Stimulated activated naive CD8-positive, alpha-beta T cell treated with anti-CD3 and anti-CD28 coated beads, Interleukin-15, Interleukin-2, amounts not matched to agents 100 ng/mL and 50 ng/mL, for 24 hours (primary cell): ENCODE results near the gene FUZ.

ENCODE experiments used
- H3K27ac Mint-ChIP-seq: one replicate; pipeline ENCODE4 v1.8.0; 2021; ENCODE audit warnings: mild to moderate bottlenecking, mixed read lengths
- H3K27me3 Mint-ChIP-seq: one replicate; pipeline ENCODE4 v1.8.0; 2021; ENCODE audit warnings: mixed read lengths
- H3K36me3 Mint-ChIP-seq: one replicate; pipeline ENCODE4 v1.8.0; 2021; ENCODE audit warnings: low read depth, mixed read lengths
- H3K4me1 Mint-ChIP-seq: one replicate; pipeline ENCODE4 v1.8.0; 2021; ENCODE audit warnings: low read depth, mixed read lengths
- H3K4me3 Mint-ChIP-seq: one replicate; pipeline ENCODE4 v1.8.0; 2021; ENCODE audit warnings: mild to moderate bottlenecking, mixed read lengths
- H3K9me3 Mint-ChIP-seq: one replicate; pipeline ENCODE4 v1.8.0; 2021; ENCODE audit warnings: mixed read lengths

The FUZ gene

DNA sequence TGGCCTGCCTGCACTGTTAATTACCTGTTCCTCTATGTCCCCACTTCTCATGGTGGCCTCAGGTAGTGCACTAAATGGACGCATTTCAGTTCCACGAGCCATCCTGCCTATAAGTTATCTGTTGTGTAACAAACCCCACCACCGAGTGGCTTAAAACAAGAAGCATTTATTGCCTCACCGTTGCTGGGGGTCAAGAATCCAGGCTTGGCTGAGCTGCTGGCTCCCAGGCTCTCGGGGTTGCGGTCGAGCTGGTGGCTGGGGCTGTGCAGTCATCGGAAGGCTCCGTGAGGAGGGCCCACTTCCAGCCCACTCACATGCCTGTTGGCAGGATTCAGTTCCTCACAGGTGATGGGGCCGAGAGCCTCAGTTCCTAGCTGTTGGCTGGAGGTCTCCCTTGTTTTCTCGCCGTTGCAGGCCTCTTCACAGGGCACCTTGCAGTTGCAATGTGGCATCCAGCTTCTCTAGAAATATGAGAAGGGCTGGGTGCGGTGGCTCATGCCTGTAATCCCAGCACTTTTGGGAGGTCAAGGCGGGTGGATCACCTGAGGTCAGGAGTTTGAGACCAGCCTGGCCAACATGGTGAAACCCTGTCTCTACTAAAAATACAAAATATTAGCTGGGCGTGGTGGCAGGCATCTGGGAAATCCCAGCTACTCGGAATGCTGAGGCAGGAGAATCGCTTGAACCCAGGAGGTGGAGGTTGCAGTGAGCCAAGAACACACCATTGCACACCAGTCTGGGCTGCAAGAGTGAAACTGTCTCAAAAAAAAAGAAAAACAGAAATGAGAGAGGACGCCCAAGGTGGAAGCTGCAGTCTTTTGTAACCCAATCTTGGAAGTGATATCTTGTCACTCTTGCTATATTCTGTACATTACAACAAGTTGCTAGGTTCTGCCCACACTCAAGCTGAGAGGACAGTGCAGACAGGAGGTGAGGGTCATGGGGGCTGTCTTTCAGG, 31.3 kb upstream of the FUZ start:
- H3K4me1 Mint-ChIP-seq, result peaks cover 20% of the 10 kb centered on the region
- no peaks in the 10 kb centered on the region for H3K9me3 Mint-ChIP-seq
- no peaks in the 10 kb centered on the region for H3K27me3 Mint-ChIP-seq
- H3K27ac Mint-ChIP-seq, result no peak overlapping the region
- no peaks in the 10 kb centered on the region for H3K36me3 Mint-ChIP-seq
- no peak overlapping the region for H3K4me3 Mint-ChIP-seq

DNA sequence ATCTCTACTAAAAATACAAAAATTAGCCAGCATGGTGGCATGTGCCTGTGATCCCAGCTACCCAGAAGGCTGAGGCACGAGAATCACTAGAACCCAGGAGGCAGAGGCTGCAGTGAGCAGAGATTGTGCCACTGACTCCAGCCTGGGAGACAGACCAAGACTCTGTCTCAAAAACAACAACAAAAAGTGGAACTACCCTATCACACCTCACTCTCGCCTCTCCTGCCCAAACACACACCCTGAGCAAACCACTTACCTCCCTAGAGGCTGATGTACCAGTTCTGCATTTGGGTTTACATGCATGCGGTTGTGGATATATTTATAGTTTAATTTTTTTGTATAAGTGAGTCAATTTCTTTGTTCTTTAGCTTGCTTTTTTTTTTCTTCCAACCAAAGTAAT, 30.2 kb upstream of the FUZ start:
- H3K4me1 Mint-ChIP-seq, result peaks cover 9% of the 10 kb centered on the region
- no peaks in the 10 kb centered on the region for H3K9me3 Mint-ChIP-seq
- no peak overlapping the region for H3K4me3 Mint-ChIP-seq
- H3K36me3 Mint-ChIP-seq, result peaks cover 10% of the 10 kb centered on the region
- H3K27ac Mint-ChIP-seq, result no peak overlapping the region
- no peaks in the 10 kb centered on the region for H3K27me3 Mint-ChIP-seq

GRCh38 chr19:49840736-49841249, 27.7 kb upstream of the FUZ start:
- Mint-ChIP-seq H3K4me3 (no peak overlapping the region), H3K36me3 (peaks cover 21% of the 10 kb centered on the region), H3K27ac (no peak overlapping the region), H3K4me1 (no peaks in the 10 kb centered on the region), H3K27me3 (no peaks in the 10 kb centered on the region), H3K9me3 (no peaks in the 10 kb centered on the region)

DNA sequence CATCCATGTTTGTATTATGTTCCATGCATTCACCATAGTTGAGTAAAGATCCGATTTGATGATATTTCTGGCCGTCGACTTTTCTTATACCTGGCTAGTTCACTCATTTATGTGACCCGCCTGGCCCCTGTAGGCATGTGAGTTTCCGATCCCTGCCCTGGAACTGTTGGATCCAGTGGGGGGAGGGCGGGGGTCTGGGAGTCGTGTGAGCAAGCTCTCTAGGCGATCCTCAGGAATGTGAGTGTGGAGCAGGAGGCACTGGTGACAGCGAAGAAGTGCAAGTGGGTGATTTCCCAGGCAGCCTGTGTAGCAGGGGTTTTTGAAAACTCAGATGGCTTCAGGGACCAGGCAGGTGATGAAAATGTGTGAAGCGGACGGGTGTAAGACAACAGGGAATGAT, 27.2 kb upstream of the FUZ start:
- H3K27ac Mint-ChIP-seq, result no peak overlapping the region
- no peaks in the 10 kb centered on the region for H3K4me1 Mint-ChIP-seq
- no peaks in the 10 kb centered on the region for H3K9me3 Mint-ChIP-seq
- no peak overlapping the region for H3K4me3 Mint-ChIP-seq
- no peaks in the 10 kb centered on the region for H3K27me3 Mint-ChIP-seq
- peaks cover 22% of the 10 kb centered on the region for H3K36me3 Mint-ChIP-seq

- Mint-ChIP-seq H3K9me3 (no peaks in the 10 kb centered on the region), H3K27me3 (no peaks in the 10 kb centered on the region), H3K4me1 (no peaks in the 10 kb centered on the region), H3K4me3 (no peak overlapping the region), H3K27ac (no peak overlapping the region), H3K36me3 (peaks cover 28% of the 10 kb centered on the region)
Measured at GRCh38 chr19:49839713-49840112, 26.6 kb upstream of the FUZ start.

DNA sequence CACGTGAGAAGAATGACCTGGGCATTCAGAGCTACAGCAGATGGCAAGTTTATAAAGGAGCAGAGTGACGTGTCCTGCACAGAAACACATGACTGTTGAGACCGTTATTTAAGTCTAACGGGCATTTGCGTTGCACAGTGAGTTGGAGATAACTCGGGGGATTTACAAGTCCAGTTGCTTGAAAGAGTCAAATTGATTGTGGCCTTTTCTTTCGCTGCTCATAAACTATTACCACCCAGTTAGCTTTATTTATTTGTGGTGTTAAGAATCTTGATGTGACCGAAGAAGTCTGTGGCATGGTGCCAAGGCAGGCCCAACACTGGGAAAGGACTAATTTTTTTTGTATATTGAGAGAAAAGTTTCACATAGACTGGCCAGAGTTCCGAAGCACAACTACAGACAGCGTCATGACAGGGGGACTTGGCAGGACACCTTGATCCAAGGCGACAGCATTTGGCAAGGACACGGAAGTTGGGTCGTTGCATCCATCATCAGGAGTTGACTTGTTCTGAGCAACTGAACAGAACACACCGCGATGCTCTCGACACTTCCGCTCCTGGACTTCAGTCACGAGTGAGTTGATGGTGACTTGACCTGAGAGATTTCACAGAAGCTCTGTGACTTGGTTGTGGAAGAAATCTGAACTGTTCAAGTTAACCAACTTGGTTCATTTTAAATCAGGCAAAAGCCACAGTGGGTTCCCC, 25.9 kb upstream of the FUZ start:
- Mint-ChIP-seq H3K27ac (no peak overlapping the region), H3K4me1 (no peaks in the 10 kb centered on the region), H3K4me3 (no peak overlapping the region), H3K36me3 (peaks cover 31% of the 10 kb centered on the region), H3K27me3 (no peaks in the 10 kb centered on the region), H3K9me3 (no peaks in the 10 kb centered on the region)

DNA sequence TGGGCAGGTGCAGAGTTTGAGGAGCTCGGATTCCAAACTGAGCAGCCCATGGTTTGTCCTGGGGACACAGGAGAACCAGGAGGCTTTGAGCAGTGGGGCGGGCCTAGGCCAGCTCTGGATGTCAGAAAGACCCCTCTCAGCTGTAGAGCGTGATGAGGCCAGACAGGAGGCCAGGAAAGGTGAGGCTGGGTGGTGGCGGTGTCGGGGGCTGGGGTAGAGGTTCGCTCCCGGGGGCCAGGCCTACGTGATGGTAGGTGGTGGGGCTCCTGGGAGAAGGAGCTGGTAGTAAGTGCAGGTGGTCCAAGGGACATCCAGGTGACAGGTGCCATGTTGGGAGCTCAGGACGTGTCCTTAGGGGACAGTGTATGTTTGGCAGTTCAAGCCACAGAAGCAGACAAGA, 24.3 kb upstream of the FUZ start:
- peaks cover 36% of the 10 kb centered on the region for H3K36me3 Mint-ChIP-seq
- no peaks in the 10 kb centered on the region for H3K9me3 Mint-ChIP-seq
- H3K4me1 Mint-ChIP-seq, result no peaks in the 10 kb centered on the region
- H3K4me3 Mint-ChIP-seq, result no peak overlapping the region
- no peaks in the 10 kb centered on the region for H3K27me3 Mint-ChIP-seq
- no peak overlapping the region for H3K27ac Mint-ChIP-seq

DNA sequence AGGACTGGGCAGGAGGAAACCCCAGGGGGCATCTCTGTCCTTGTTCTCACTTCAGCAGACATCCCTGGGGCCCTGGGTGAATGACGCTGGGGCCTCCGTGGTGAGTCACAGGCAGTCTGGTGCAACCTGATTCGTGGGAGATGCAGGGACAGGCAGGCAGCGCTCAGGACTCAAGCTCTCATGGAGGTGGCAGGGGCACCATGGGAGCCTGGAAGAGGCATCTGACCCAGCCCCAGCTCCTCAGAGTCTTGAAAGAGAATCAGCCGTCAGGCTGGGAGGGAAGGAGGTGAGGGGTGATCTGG, 23.9 kb upstream of the FUZ start:
- H3K4me1 Mint-ChIP-seq, result no peaks in the 10 kb centered on the region
- no peak overlapping the region for H3K4me3 Mint-ChIP-seq
- H3K9me3 Mint-ChIP-seq, result no peaks in the 10 kb centered on the region
- H3K27ac Mint-ChIP-seq, result no peak overlapping the region
- H3K27me3 Mint-ChIP-seq, result no peaks in the 10 kb centered on the region
- H3K36me3 Mint-ChIP-seq, result peaks cover 40% of the 10 kb centered on the region

- no peak overlapping the region for H3K27ac Mint-ChIP-seq
- H3K4me3 Mint-ChIP-seq, result no peak overlapping the region
- no peaks in the 10 kb centered on the region for H3K27me3 Mint-ChIP-seq
- no peaks in the 10 kb centered on the region for H3K9me3 Mint-ChIP-seq
- no peaks in the 10 kb centered on the region for H3K4me1 Mint-ChIP-seq
- peaks cover 40% of the 10 kb centered on the region for H3K36me3 Mint-ChIP-seq
Measured at GRCh38 chr19:49836176-49837008, 23.3 kb upstream of the FUZ start.

DNA sequence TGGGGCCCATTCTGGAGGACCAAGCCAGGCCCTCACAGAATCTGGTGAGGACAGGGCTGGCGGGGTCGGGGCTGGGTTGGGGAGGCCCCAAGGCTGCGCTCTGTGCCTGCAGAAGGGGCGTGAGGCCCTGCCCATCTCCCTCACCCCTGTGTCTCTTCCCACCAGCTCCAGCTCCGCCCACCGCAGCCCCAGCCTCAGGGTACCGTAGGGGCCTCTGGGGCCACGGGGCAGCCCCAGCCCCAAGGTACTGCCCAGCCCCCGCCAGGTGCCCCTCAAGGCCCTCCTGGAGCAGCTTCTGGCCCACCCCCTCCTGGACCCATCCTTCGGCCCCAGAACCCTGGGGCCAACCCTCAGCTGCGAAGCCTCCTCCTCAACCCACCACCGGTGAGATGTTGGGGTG, 22.5 kb upstream of the FUZ start:
- H3K4me3 Mint-ChIP-seq, result no peak overlapping the region
- H3K27me3 Mint-ChIP-seq, result no peaks in the 10 kb centered on the region
- peaks cover 40% of the 10 kb centered on the region for H3K36me3 Mint-ChIP-seq
- H3K9me3 Mint-ChIP-seq, result no peaks in the 10 kb centered on the region
- H3K27ac Mint-ChIP-seq, result no peak overlapping the region
- no peaks in the 10 kb centered on the region for H3K4me1 Mint-ChIP-seq

GRCh38 chr19:49833599-49833998, 20.5 kb upstream of the FUZ start:
- Mint-ChIP-seq H3K27ac (no peak overlapping the region), H3K36me3 (peaks cover 33% of the 10 kb centered on the region), H3K4me1 (no peaks in the 10 kb centered on the region), H3K4me3 (no peak overlapping the region), H3K9me3 (no peaks in the 10 kb centered on the region), H3K27me3 (no peaks in the 10 kb centered on the region)

- Mint-ChIP-seq H3K4me1 (no peaks in the 10 kb centered on the region), H3K27me3 (no peaks in the 10 kb centered on the region), H3K4me3 (no peak overlapping the region), H3K9me3 (no peaks in the 10 kb centered on the region), H3K27ac (no peak overlapping the region), H3K36me3 (peaks cover 28% of the 10 kb centered on the region)
Measured at GRCh38 chr19:49832556-49832955, 19.5 kb upstream of the FUZ start.

DNA sequence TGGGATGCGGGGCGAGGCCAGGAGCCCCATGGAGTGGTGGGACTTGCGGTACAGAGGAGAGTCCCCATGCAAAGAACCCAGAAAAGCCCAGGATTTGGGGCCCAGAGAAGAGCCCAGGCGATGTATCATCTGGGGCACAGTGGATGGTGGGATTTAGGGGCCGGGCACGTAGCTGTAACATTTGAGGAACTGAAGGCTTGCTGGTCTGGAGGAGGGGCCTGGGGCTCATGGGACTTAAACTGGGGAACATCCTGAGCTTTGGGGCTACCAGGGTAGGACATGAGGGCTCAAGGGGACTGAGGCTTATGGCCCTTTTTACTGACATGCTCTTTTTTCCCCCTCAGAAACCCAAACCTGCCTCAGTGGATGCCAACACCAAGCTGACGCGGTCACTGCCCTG, 18.5 kb upstream of the FUZ start:
- Mint-ChIP-seq H3K4me1 (no peaks in the 10 kb centered on the region), H3K36me3 (peaks cover 27% of the 10 kb centered on the region), H3K4me3 (no peak overlapping the region), H3K27me3 (no peaks in the 10 kb centered on the region), H3K9me3 (no peaks in the 10 kb centered on the region), H3K27ac (no peak overlapping the region)

- Mint-ChIP-seq H3K9me3 (no peaks in the 10 kb centered on the region), H3K4me3 (no peak overlapping the region), H3K36me3 (peaks cover 27% of the 10 kb centered on the region), H3K27ac (no peak overlapping the region), H3K4me1 (no peaks in the 10 kb centered on the region), H3K27me3 (no peaks in the 10 kb centered on the region)
Measured at GRCh38 chr19:49830766-49831165, 17.7 kb upstream of the FUZ start.

- H3K27ac Mint-ChIP-seq, result no peak overlapping the region
- no peaks in the 10 kb centered on the region for H3K27me3 Mint-ChIP-seq
- H3K9me3 Mint-ChIP-seq, result no peaks in the 10 kb centered on the region
- H3K4me1 Mint-ChIP-seq, result no peaks in the 10 kb centered on the region
- H3K4me3 Mint-ChIP-seq, result no peak overlapping the region
- H3K36me3 Mint-ChIP-seq, result peaks cover 20% of the 10 kb centered on the region
Measured at GRCh38 chr19:49829721-49830120, 16.6 kb upstream of the FUZ start.
